PC-3 (cell line): ENCODE results near the gene VPS18. TPM values are rescaled to one million over a fixed set of nuclear protein-coding genes. Genes with fewer than 3 reads are reported as not detected.

Experiments used
- ATAC-seq: fragments of 200-7000 bp; cut with Tn5 transposase; 2 replicates; pipeline ENCODE4 v1.9.1; 2020; ENCODE audit warnings: mild to moderate bottlenecking, moderate library complexity
- BruUV-seq: library from RNA; stranded (reverse); fragments of 400-500 nt; replicated peaks from 2 replicates; lab custom pipeline; 2021; lab: Mats Ljungman, UMichigan
- CTCF ChIA-PET: fragments of 300-600 bp; sonication (Branson Sonifier 250); formaldehyde crosslinking; loops from one replicate; lab custom pipeline; 2022; ENCODE audit warnings: antibody characterized with exemption; lab: Charles Lee
- POLR2A ChIA-PET: fragments of 300-600 bp; sonication (Branson Sonifier 250); formaldehyde crosslinking; loops from one replicate; lab custom pipeline; 2022; ENCODE audit warnings: antibody characterized with exemption; ENCODE audit not compliant: unreplicated experiment; lab: Charles Lee
- DNase-seq: peaks from one replicate; pipeline ENCODE4 v3.0.0-alpha.2; 2015
- H2AFZ ChIP-seq: fragments of 300-600 bp; sonication (generic); 2 replicates; pipeline ENCODE4 v1.6.0; 2016; ENCODE audit warnings: antibody characterized with exemption, low read length
- H3F3A ChIP-seq: fragments of 300-600 bp; sonication (generic); one replicate; pipeline ENCODE4 v1.6.0; 2017; ENCODE audit warnings: antibody characterized with exemption, low read length, control low read depth, mild to moderate bottlenecking; ENCODE audit not compliant: unreplicated experiment
- H3K27ac ChIP-seq: fragments of 300-600 bp; sonication (generic); 2 replicates; pipeline ENCODE4 v1.5.1; 2016; ENCODE audit warnings: mild to moderate bottlenecking, low read length
- H3K27me3 ChIP-seq: fragments of 300-600 bp; sonication (generic); 2 replicates; pipeline ENCODE4 v1.6.1; 2016; ENCODE audit warnings: low read length, mixed read lengths
- H3K36me3 ChIP-seq: fragments of 300-600 bp; sonication (generic); 2 replicates; pipeline ENCODE4 v1.6.1; 2016; ENCODE audit warnings: low read depth, mixed run types, low read length, mixed read lengths
- H3K4me1 ChIP-seq: fragments of 300-600 bp; sonication (generic); 2 replicates; pipeline ENCODE4 v1.5.1; 2016; ENCODE audit warnings: low read length; ENCODE audit not compliant: insufficient read depth
- H3K4me2 ChIP-seq: fragments of 300-600 bp; sonication (generic); 2 replicates; pipeline ENCODE4 v1.6.0; 2016; ENCODE audit warnings: low read length
- H3K4me3 ChIP-seq: fragments of 300-600 bp; sonication (generic); 2 replicates; pipeline ENCODE4 v1.5.1; 2016; ENCODE audit warnings: mild to moderate bottlenecking, low read length, mixed read lengths
- H3K79me2 ChIP-seq: fragments of 300-600 bp; sonication (generic); 2 replicates; pipeline ENCODE4 v1.6.1; 2017; ENCODE audit warnings: low read length, mixed read lengths
- H3K9ac ChIP-seq: fragments of 300-600 bp; sonication (generic); 2 replicates; pipeline ENCODE4 v1.6.0; 2016; ENCODE audit warnings: mild to moderate bottlenecking, low read length
- H3K9me2 ChIP-seq: fragments of 300-600 bp; sonication (generic); replicated peaks from 2 replicates; pipeline ENCODE4 v1.6.1; 2016; ENCODE audit warnings: mixed run types, low read length, mixed read lengths
- H3K9me3 ChIP-seq: fragments of 300-600 bp; sonication (generic); 2 replicates; pipeline ENCODE4 v1.6.1; 2016; ENCODE audit warnings: low read length, mixed read lengths
- H4K20me1 ChIP-seq: fragments of 300-600 bp; sonication (generic); 2 replicates; pipeline ENCODE4 v1.6.1; 2016; ENCODE audit warnings: low read length, mixed read lengths
- CTCF ChIP-seq: fragments of 300-600 bp; sonication (generic); conservative IDR thresholded peaks from 2 replicates; pipeline ENCODE4 v1.5.1; 2017; ENCODE audit warnings: antibody characterized with exemption, low read depth, mild to moderate bottlenecking, low read length
- EZH2 ChIP-seq: fragments of 300-600 bp; sonication (generic); IDR thresholded peaks from one replicate; pipeline ENCODE4 v1.6.1; 2017; ENCODE audit warnings: antibody characterized with exemption, mild to moderate bottlenecking, low read length; ENCODE audit not compliant: unreplicated experiment
- EZH2phosphoT487 ChIP-seq: fragments of 300-600 bp; sonication (generic); IDR thresholded peaks from 2 replicates; pipeline ENCODE4 v1.6.1; 2018; ENCODE audit warnings: mild to moderate bottlenecking, antibody characterized with exemption, low read length, borderline replicate concordance
- intact Hi-C: fragments of 100-400 bp; cut with micrococcal nuclease; formaldehyde crosslinking; loops from 2 replicates; pipeline ENCODE4 v1.9.0; 2023
- total RNA-seq: library from RNA; depleted of rRNA; stranded (reverse); fragments of >200 nt; gene quantifications from 2 replicates; pipeline ENCODE4 v1.2.3, GENCODE V29; 2014

The VPS18 gene
- total RNA-seq, 1 experiment from 2014 or later = 37.6 TPM

- Histone ChIP-seq H3F3A (peaks cover 9% of the 10 kb centered on the region), H3K4me1 (peaks cover 25% of the 10 kb centered on the region), H3K27ac (no peak overlapping the region), H3K4me3 (no peak overlapping the region), H3K9ac (no peak overlapping the region), H3K79me2 (peaks cover 41% of the 10 kb centered on the region), H3K9me2 (no peaks in the 10 kb centered on the region), H3K4me2 (no peak overlapping the region), H3K9me3 (no peaks in the 10 kb centered on the region), H3K27me3 (no peaks in the 10 kb centered on the region), H2AFZ (no peak overlapping the region), H4K20me1 (peaks cover 8% of the 10 kb centered on the region; the same call in 1 of the 2 replicates), H3K36me3 (peaks cover 41% of the 10 kb centered on the region; the same call in 1 of the 2 replicates)
- intact Hi-C loops = no loop called here
- ATAC-seq (peak; percentile 10; the same call in 1 of the 2 replicates), DNase-seq (no peak)
- ChIA-PET POLR2A (no interaction called here), CTCF (interaction anchor here (0.7 to 1.0 kb wide), 2 partner anchors 38 to 106 kb away, joined by 6 to 10 read pairs; no protein-coding TSS in a partner anchor)
- no TSS peak for BruUV-seq
- TF ChIP-seq CTCF (no peak), EZH2 (no peak), EZH2phosphoT487 (no peak)
Observed at GRCh38 chr15:40852529-40852928, 41.7 kb upstream of the VPS18 start.

GRCh38 chr15:40853241-40853890, 40.9 kb upstream of the VPS18 start:
- Histone ChIP-seq H3K4me3 (no peak overlapping the region), H3K27ac (no peak overlapping the region), H3K79me2 (peaks cover 33% of the 10 kb centered on the region), H3K9me3 (no peaks in the 10 kb centered on the region), H4K20me1 (no peaks in the 10 kb centered on the region), H2AFZ (no peak overlapping the region), H3K36me3 (peaks cover 44% of the 10 kb centered on the region), H3K4me2 (no peak overlapping the region), H3K27me3 (no peaks in the 10 kb centered on the region), H3F3A (peaks cover 9% of the 10 kb centered on the region), H3K9ac (no peak overlapping the region), H3K9me2 (no peaks in the 10 kb centered on the region), H3K4me1 (peaks cover 23% of the 10 kb centered on the region)
- ATAC-seq = no peak
- ChIA-PET CTCF (no interaction called here), POLR2A (no interaction called here)
- intact Hi-C loops = no loop called here
- BruUV-seq = TSS peak; percentile 3
- TF ChIP-seq EZH2 = no peak
- TF ChIP-seq CTCF = no peak
- no peak for TF ChIP-seq EZH2phosphoT487
- DNase-seq = no peak

- Histone ChIP-seq H3K4me2 (no peak overlapping the region), H2AFZ (no peak overlapping the region), H4K20me1 (no peaks in the 10 kb centered on the region), H3K9me3 (no peaks in the 10 kb centered on the region), H3K79me2 (peaks cover 26% of the 10 kb centered on the region), H3K36me3 (peaks cover 44% of the 10 kb centered on the region), H3K4me1 (peaks cover 23% of the 10 kb centered on the region), H3K9ac (no peak overlapping the region), H3K27ac (no peak overlapping the region), H3K4me3 (no peak overlapping the region), H3F3A (peaks cover 9% of the 10 kb centered on the region), H3K9me2 (no peaks in the 10 kb centered on the region), H3K27me3 (no peaks in the 10 kb centered on the region)
- intact Hi-C loops = no loop called here
- DNase-seq (no peak), ATAC-seq (no peak)
- ChIA-PET CTCF (no interaction called here), POLR2A (no interaction called here)
- BruUV-seq = no TSS peak
- TF ChIP-seq EZH2phosphoT487 = no peak
- TF ChIP-seq EZH2 = no peak
- no peak for TF ChIP-seq CTCF
Observed at GRCh38 chr15:40854161-40854560, 40.1 kb upstream of the VPS18 start.
